Erythroblast (primary cell): ENCODE measurements around the gene ACVR1.

Experiments used
- GATA1 ChIP-seq: IDR thresholded peaks from 2 replicates; pipeline ENCODE4 v1.6.1; 2011; ENCODE audit warnings: low read depth, mild to moderate bottlenecking, control low read depth, low read length, moderate library complexity
- POLR2A ChIP-seq: IDR thresholded peaks from 2 replicates; pipeline ENCODE4 v1.6.1; 2011; ENCODE audit warnings: mild to moderate bottlenecking, low read length

- TF ChIP-seq POLR2A (no peak), GATA1 (no peak)
Observed at GRCh38 chr2:157804355-157804754, 71.8 kb downstream of the ACVR1 start.
